Bone marrow (tissue), 2 donors: ENCODE results near the gene PCDHGB3.
"Not testable (repeated sequence)": the region's sequence is repeated elsewhere in the genome, so short reads cannot be mapped to it uniquely, and the experiment has no call there.

Experiments used
- DNase-seq, 2 donors: peaks; one replicate each; lab custom pipeline; 2025; lab: John Stamatoyannopoulos, UW

PCDHGB3 gene

GRCh38 chr5:141369994-141370848, at the start of gene PCDHGB3:
Gene PCDHGB3, plus strand, starts transcription at chr5:141370242. Its CDS starts 153 bp downstream, at chr5:141370395.
- no peak for DNase-seq

- no peak for DNase-seq
Observed at GRCh38 chr5:141322261-141322660, 47.8 kb upstream of the PCDHGB3 start.

GRCh38 chr5:141326088-141326854, 43.8 kb upstream of the PCDHGB3 start:
- peak in 1 of 2 donors; percentile 65 for DNase-seq

GRCh38 chr5:141328231-141328630, 41.8 kb upstream of the PCDHGB3 start:
- DNase-seq: no peak

DNA sequence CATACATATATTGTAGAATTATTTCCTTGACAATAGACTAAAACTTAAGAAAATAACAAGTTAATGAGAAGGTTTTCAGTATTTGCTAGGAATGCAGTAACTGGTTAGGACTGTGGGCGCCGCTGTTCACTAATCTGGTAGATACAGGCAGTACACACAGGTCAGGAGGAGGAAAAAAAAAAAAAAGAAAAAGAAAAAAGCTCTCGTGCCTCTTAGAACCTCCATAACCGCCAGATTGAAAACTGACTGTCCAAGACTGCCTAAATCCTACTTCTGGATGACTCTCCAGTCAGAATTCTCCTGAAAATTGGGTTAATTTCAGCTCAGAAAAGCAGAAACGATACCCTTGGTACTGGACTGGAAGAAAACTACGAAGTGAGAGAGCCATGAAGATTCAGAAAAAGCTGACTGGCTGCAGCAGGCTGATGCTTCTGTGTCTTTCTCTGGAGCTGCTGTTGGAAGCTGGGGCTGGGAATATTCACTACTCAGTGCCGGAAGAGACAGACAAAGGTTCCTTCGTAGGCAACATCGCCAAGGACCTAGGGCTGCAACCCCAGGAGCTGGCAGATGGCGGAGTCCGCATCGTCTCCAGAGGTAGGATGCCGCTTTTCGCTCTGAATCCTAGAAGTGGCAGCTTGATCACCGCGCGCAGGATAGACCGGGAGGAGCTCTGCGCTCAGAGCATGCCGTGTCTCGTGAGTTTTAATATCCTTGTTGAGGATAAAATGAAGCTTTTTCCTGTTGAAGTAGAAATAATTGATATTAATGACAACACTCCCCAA, 39.6 kb upstream of the PCDHGB3 start, which contains the start of gene PCDHGA1:
Gene PCDHGA1, plus strand, starts transcription at position 216 of the 782 bp plus-strand sequence.
- no peak for DNase-seq

- not testable (repeated sequence) for DNase-seq
Observed at GRCh38 chr5:141332571-141332970, 37.5 kb upstream of the PCDHGB3 start.

GRCh38 chr5:141338538-141339306, 31.3 kb upstream of the PCDHGB3 start, which contains the start of gene PCDHGA2:
Gene PCDHGA2, plus strand, starts transcription at chr5:141338760.
- DNase-seq: no peak

DNA sequence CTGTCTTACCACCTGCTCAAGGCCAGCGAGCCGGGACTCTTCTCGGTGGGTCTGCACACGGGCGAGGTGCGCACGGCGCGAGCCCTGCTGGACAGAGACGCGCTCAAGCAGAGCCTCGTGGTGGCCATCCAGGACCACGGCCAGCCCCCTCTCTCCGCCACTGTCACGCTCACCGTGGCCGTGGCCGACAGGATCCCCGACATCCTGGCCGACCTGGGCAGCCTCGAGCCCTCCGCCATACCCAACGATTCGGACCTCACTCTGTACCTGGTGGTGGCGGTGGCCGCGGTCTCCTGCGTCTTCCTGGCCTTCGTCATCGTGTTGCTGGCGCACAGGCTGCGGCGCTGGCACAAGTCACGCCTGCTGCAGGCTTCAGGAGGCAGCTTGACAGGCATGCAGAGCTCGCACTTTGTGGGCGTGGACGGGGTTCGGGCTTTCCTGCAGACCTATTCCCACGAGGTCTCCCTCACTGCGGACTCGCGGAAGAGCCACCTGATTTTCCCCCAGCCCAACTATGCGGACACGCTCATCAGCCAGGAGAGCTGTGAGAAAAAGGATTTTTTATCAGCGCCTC, 29.2 kb upstream of the PCDHGB3 start:
- not testable (repeated sequence) for DNase-seq

GRCh38 chr5:141342773-141343172, 27.3 kb upstream of the PCDHGB3 start:
- DNase-seq: no peak

DNA sequence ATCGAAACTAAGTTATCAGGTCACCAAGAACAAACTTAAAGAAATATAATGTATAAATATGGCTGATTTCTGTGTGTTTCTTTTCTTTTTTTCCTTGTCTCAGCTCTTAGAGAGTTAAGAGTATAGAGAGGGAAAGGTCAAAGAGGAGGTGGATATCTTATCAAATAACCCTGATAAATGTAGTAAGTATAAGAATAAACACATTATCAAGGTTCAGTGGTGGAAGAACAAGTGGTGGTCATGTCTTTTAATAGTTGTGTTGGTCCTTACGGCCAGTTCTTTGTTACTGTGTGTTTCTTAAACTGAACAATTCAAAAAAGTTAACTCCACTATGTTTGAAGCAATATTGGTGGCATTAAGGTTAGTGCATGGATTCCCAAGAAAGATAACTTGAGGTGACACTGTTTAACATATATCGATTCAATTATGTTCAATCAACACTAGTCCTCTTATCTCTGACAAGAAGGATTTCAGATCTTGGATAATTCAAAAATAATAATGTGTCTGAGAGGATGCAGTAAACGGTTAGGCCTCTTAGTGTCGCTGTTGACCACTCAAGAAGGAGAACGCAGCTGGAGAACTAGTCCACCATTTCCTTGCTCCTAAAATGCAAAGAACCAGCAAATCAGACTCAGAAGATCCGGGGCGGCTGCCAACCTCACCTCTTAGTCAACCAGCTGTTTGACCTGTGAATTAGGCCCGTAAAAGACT, 26.6 kb upstream of the PCDHGB3 start, which contains the start of gene PCDHGA3:
Gene PCDHGA3, plus strand, starts transcription at position 588 of the 711 bp plus-strand sequence. CDS start 205 bp downstream, outside the sequence.
- DNase-seq: no peak

GRCh38 chr5:141343953-141344463, 26.0 kb upstream of the PCDHGB3 start:
- DNase-seq: no peak

- DNase-seq: no peak
Observed at GRCh38 chr5:141345327-141345726, 24.7 kb upstream of the PCDHGB3 start.

- DNase-seq: not testable (repeated sequence)
Observed at GRCh38 chr5:141346017-141346416, 24.0 kb upstream of the PCDHGB3 start.

DNA sequence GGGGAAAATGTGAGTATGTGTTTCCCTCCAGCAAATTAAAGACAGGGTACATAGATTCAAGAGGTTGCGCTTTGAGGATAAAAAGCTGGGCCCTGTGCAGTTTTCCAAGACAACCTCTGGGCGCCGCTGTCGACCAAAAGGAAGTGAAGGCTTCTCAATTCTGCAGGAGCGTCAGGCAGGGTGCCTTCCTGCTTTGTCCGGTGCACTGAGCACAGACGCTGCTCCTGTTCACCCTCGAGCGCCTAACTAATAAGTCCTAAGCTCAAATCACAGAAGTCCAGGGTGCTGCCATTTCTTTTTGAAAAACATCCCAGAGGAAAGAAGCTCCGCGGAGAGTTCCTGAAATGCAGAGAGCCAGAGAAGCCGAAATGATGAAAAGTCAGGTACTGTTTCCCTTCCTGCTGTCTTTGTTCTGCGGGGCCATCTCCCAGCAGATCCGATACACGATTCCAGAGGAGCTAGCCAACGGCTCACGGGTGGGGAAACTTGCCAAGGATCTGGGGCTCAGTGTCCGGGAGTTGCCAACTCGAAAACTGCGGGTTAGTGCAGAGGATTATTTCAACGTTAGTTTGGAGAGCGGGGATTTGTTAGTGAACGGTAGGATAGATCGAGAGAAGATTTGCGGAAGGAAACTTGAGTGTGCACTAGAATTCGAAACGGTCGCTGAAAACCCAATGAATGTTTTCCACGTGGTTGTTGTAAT, 20.0 kb upstream of the PCDHGB3 start, which contains the start of gene PCDHGB1:
Gene PCDHGB1, plus strand, starts transcription at position 183 of the 703 bp plus-strand sequence. Its CDS starts 162 bp downstream, at position 345.
- DNase-seq: peak in 1 of 2 donors; percentile 14

DNA sequence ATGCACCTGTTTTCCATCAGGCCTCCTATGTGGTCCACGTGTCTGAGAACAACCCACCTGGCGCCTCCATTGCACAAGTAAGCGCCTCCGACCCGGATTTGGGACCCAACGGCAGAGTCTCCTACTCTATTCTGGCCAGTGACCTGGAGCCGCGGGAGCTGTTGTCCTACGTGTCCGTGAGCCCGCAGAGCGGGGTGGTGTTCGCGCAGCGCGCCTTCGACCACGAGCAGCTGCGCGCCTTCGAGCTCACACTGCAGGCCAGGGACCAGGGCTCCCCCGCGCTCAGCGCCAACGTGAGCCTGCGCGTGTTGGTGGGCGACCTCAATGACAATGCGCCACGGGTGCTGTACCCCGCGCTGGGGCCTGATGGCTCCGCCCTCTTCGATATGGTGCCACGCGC, 18.5 kb upstream of the PCDHGB3 start:
- DNase-seq: no peak

DNA sequence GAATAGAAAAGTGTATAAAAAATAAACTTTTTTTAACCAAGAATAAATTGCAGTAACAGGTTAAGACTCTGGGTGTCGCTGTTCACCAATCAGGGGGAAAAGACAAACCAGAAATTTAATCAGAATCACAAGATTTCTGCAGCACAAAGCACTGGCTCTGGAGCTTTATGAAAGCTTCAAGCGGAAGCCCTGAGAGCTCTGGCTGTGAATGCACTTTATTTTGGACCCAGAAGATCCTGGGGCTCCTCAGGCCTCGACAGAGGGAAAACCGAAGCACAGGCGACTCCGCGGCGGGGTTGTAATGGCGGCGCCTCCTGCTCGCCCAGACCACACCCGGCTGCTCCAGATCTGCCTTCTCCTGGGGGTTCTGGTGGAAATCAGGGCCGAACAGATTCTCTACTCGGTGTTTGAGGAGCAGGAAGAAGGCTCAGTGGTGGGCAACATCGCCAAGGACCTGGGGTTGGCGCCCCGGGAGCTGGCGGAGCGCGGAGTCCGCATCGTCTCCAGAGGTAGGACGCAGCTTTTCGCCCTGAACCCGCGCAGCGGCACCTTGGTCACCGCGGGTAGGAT, 15.1 kb upstream of the PCDHGB3 start, which contains the start of gene PCDHGA4:
Gene PCDHGA4, plus strand, starts transcription at position 122 of the 570 bp plus-strand sequence. Its CDS starts 87 bp downstream, at position 209.
- DNase-seq: no peak

- no peak for DNase-seq
Observed at GRCh38 chr5:141355641-141356040, 14.4 kb upstream of the PCDHGB3 start.

GRCh38 chr5:141356133-141356532, 13.9 kb upstream of the PCDHGB3 start:
- no peak for DNase-seq
